Motor neuron (in vitro differentiated cells): Measurements from ENCODE around the gene MPI. TPM values are rescaled to one million over a fixed set of nuclear protein-coding genes. Genes with fewer than 3 reads are reported as not detected.
A peak's percentile ranks its signal among the peaks of the same experiment; 100 is the strongest.

Experiments used
- ATAC-seq, 8 experiments: fragments of 200-7000 bp; cut with Tn5 transposase; replicated peaks in 6 of 8; 2 replicates each; pipeline ENCODE4 v1.8.0; 2021; ENCODE audit warnings: mild to moderate bottlenecking in 8 of 8, moderate library complexity in 8 of 8
- H3K27ac ChIP-seq, 2 donors: fragments of 250-450 bp; sonication (Bioruptor Pico); 2 replicates each; pipeline ENCODE4 v1.9.0; 2021; ENCODE audit warnings: antibody characterized with exemption in 2 of 2, mild to moderate bottlenecking in 2 of 2, moderate library complexity in 1 of 2
- H3K4me1 ChIP-seq, 2 donors: fragments of 250-450 bp; sonication (Bioruptor Pico); replicated peaks in 1 of 2; 2 replicates each; pipeline ENCODE4 v1.6.1; 2021; ENCODE audit warnings: antibody characterized with exemption in 2 of 2, mild to moderate bottlenecking in 2 of 2, moderate library complexity in 1 of 2
- H3K4me3 ChIP-seq, 5 donors: fragments of 250-450 bp; sonication (Bioruptor Pico); 2 replicates each; pipeline ENCODE4 v1.9.0; 2021; ENCODE audit warnings: antibody characterized with exemption in 5 of 5, mild to moderate bottlenecking in 5 of 5, moderate library complexity in 4 of 5
- WGBS, 10 experiments: fragments of 450-650 bp; shearing (Covaris generic); methylation state at CpG; one replicate each; pipeline ENCODE4 v1.0.0; 2022; 5-methylcytosine and 5-hydroxymethylcytosine counted together
- in situ Hi-C, 9 experiments: fragments of 400-800 bp; cut with MboI; loops; one replicate each; pipeline ENCODE4 v1.15.0; 2021; ENCODE audit warnings: low sequenced_read_pairs in 9 of 9, low pct_unique_long_range_greater_than_20kb in 2 of 9; ENCODE audit not compliant: unreplicated experiment in 9 of 9
- total RNA-seq, 8 experiments: library from RNA; unstranded; fragments of 300-600 nt; gene quantifications; 2 replicates each; pipeline versions ENCODE4 v1.2.3 to v1.2.4, GENCODE V29; 2022

MPI gene
- total RNA-seq, 8 experiments from 2014 or later: 43.0 to 70.9 (median 54.5) TPM

DNA sequence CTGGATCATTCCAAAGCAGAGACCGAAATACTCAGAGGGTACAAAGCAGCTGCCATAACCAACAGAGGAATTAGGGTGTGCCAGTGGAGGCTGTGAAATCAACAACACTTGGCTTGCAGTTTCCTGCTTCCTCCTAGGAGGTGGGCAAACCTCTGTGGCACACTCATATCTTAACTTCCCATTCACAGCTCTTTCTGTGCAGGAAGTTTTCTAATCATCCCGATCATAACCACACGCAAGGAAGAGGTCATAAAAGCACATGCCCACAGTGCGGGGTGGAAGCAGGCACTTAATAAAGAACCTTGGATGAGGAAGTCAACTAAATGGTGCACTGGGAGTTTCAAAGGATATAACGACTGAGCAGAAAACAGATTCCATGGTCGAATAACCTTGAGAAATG, 21.8 kb upstream of the MPI start:
- in situ Hi-C loops: no loop called here
- 71 to 100% (median 90%) methylated on average over 2 to 6 of the region's 6 CpGs; no CpG with 5 or more reads in 3 of the 10 experiments for WGBS, 10 experiments
- no peak for ATAC-seq
- no peak overlapping the region for H3K4me3 ChIP-seq
- H3K4me1 ChIP-seq: peaks cover 8 to 10% of the 10 kb centered on the region in 2 donors
- H3K27ac ChIP-seq: no peak overlapping the region

GRCh38 chr15:74869372-74869725, 20.5 kb upstream of the MPI start:
- Histone ChIP-seq H3K27ac (no peak overlapping the region), H3K4me3 (no peak overlapping the region), H3K4me1 (peaks cover 10 to 11% of the 10 kb centered on the region in 2 donors)
- no peak for ATAC-seq
- in situ Hi-C loops: no loop called here

DNA sequence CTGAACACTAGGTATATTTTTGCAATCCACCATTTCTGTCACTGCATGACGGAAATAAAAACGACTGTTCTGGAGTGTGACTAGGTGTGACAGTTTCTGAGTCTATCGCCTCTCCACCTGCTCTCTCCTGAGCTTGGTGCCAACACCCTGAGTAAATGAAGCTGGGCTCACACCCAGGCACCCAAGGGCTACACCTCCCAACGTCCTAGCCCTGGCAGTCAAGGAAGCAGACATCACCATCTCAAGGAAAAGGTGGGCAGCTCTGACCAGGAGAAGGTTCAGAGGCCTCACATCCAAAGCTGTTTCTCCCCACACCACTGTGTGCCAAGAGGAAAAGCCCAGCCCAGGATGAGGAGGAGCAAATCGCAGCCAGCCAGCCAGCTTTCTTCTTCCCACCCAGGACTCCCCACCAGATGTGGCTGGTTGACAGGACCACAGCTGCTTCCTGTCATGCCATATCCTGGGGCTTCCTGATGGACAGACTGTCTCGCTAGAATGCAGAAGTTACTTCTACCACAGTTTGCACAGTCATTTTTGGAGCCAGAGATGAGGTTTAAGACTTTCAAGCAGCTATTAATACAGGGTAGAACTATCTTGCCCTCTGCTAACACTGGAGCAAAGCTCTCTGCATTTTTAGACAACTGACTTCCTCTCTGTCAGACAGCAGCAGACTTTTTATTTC, 20.0 kb upstream of the MPI start:
- Histone ChIP-seq H3K4me1 (peaks cover 10 to 11% of the 10 kb centered on the region in 2 donors), H3K4me3 (no peak overlapping the region), H3K27ac (no peak overlapping the region)
- 0 to 100% (median 65%) methylated on average over 1 to 2 of the region's 6 CpGs; no CpG with 5 or more reads in 2 of the 10 experiments for WGBS, 10 experiments
- in situ Hi-C loops: no loop called here
- peak in 2 of 8 experiments; percentile 5 to 12 for ATAC-seq

DNA sequence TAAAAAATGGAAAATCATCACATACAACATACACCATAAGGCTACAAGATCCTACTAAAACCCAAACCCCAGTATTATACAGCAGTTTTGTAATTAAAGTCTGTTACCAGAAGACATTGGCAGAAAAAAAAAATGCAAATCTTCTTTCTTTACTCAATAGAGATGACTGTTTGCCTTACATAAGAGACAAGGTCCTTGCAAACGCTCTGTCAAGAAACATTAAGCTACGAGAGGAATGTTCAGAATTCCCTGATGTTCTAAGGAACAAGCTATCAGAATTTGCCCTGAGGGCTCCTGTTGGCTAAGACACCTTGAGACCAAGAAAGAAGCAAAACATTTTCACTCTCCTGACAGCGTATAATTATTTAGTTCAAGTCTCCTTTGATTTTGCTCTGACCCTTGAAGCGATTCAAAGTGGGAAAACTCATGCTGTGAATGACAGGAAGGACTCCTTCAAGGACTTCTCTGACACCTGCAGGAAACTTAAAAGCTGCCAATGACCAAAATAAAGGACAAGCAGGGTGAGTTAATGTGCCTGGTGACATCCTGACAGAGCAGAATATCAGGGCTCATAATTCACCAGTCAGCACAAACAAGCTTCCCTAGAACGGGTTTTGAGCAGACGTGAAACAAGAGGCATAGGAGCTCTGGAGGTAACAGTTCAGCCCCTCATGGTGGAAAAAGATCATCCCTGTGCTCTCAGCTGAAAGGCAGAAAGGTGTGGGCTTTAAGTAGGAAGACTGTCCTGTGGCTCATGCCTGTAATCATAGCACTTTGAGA, 19.2 kb upstream of the MPI start:
- H3K4me3 ChIP-seq: no peak overlapping the region
- WGBS, 10 experiments: 46 to 95% (median 68%) methylated on average over 2 to 6 of the region's 6 CpGs; no CpG with 5 or more reads in 2 of the 10 experiments
- H3K27ac ChIP-seq: no peak overlapping the region
- ATAC-seq: no peak
- in situ Hi-C loops: no loop called here
- H3K4me1 ChIP-seq: peaks cover 10 to 11% of the 10 kb centered on the region in 2 donors

DNA sequence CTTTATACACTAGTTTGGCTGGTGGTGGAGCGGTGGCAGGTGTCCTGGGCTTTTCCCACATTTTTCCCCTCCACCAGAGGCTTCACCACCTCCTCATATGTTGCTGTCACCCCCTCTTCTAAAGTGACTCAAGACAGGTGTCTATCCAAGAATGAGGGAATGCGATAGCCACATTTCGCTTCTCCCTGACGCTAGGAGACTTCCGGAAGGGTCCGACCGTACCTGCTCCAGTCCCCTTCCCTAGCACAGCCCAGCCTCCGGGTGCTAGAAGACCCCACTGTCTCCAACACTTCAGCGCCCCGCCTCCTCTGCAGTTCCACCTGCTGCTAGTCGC, 17.2 kb upstream of the MPI start:
- peak overlapping the region; percentile 96 to 97 for H3K27ac ChIP-seq
- in situ Hi-C loops: no loop called here
- WGBS, 10 experiments: 0 to 2% (median 0%) methylated on average over 1 to 9 of the region's 11 CpGs; no CpG with 5 or more reads in 4 of the 10 experiments
- peaks cover 10 to 11% of the 10 kb centered on the region in 2 donors for H3K4me1 ChIP-seq
- ATAC-seq: no peak
- H3K4me3 ChIP-seq: peak overlapping the region; percentile 55 to 90 (median 63)

GRCh38 chr15:74873036-74873755, 16.6 kb upstream of the MPI start, which contains the start of gene SCAMP2:
Gene SCAMP2, minus strand, starts transcription at chr15:74873365. Its CDS starts 110 bp downstream, at chr15:74873255.
- ATAC-seq: peak; percentile 94 to 98 (median 96)
- Histone ChIP-seq H3K4me1 (peaks cover 10 to 11% of the 10 kb centered on the region in 2 donors), H3K4me3 (peak within 1 kb of the TSS; percentile 55 to 90 (median 63)), H3K27ac (peak within 1 kb of the TSS; percentile 96 to 97)
- 0 to 4% (median 0%) methylated on average over 1 to 8 of the region's 52 CpGs; no CpG with 5 or more reads in 6 of the 10 experiments for WGBS, 10 experiments
- in situ Hi-C loops: no loop called here

DNA sequence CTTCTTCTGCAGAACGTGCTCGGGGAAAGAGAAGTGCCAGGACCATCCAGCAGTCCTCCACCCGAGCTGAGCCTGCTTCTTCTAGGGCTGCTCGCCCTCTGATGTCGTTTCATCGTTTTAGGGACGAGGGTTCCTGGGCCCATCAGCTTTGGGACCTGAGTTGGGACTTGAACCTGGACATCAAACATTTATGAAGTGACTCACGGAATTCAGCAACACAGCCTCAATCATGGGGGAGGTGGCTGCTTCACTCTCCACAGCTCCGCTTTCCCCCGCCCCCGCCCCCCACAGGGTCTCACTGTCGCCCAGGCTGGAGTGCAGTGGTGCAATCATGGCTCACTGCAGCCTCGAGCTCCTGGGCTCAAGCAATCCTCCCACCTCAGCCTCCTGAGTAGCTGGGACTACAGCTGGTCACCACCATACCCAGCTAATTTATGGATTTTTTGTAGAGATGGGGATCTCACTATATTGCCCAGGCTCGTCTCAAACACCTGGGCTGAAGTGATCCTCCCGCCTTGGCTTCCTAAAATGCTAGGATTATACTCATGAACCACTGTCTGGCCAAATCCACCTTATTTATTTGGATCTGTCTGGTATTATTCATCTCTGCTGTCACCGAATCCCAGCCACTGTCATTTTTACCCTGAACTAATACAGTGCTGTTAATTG, 16.0 kb upstream of the MPI start:
- H3K4me3 ChIP-seq: peak overlapping the region; percentile 55 to 90 (median 63)
- WGBS, 10 experiments: 0 to 100% (median 100%) methylated on average over 1 to 3 of the region's 16 CpGs; no CpG with 5 or more reads in 2 of the 10 experiments
- ATAC-seq: peak in 5 of 8 experiments; percentile 0 to 13 (median 3)
- peak overlapping the region; percentile 24 to 96 for H3K27ac ChIP-seq
- in situ Hi-C loops: no loop called here
- H3K4me1 ChIP-seq: peaks cover 10 to 11% of the 10 kb centered on the region in 2 donors

DNA sequence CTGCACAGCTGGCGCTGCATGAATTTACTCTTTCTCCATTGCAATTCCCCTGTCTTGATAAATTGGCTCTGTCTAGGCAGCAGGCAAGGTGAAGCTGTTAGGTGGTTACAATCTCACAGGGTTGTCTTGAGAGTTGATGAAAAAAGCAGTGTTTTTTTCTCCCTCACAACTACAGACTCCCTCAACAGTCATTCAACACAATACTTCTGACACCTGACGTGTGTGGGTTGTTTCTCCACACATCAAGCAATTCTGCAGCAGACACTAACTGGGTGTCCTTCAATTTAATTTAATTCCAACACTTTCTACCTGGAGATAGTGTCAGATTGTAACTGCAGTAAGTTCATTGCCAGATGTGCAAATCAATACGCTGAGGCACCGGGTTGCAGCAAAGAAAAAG, 11.6 kb upstream of the MPI start:
- Histone ChIP-seq H3K4me1 (peaks cover 0 to 4% of the 10 kb centered on the region in 2 donors), H3K4me3 (no peak overlapping the region), H3K27ac (no peak overlapping the region)
- 40 to 100% (median 85%) methylated on average over 1 to 3 of the region's 4 CpGs; no CpG with 5 or more reads in 1 of the 10 experiments for WGBS, 10 experiments
- in situ Hi-C loops: no loop called here
- ATAC-seq: no peak

GRCh38 chr15:74882528-74882927, 7.3 kb upstream of the MPI start:
- no peak for ATAC-seq
- WGBS, 10 experiments: 72 to 100% (median 93%) methylated on average over 1 to 6 of the region's 6 CpGs; no CpG with 5 or more reads in 3 of the 10 experiments
- no peak overlapping the region for H3K4me3 ChIP-seq
- H3K27ac ChIP-seq: no peak overlapping the region
- in situ Hi-C loops: no loop called here
- H3K4me1 ChIP-seq: no peaks in the 10 kb centered on the region

DNA sequence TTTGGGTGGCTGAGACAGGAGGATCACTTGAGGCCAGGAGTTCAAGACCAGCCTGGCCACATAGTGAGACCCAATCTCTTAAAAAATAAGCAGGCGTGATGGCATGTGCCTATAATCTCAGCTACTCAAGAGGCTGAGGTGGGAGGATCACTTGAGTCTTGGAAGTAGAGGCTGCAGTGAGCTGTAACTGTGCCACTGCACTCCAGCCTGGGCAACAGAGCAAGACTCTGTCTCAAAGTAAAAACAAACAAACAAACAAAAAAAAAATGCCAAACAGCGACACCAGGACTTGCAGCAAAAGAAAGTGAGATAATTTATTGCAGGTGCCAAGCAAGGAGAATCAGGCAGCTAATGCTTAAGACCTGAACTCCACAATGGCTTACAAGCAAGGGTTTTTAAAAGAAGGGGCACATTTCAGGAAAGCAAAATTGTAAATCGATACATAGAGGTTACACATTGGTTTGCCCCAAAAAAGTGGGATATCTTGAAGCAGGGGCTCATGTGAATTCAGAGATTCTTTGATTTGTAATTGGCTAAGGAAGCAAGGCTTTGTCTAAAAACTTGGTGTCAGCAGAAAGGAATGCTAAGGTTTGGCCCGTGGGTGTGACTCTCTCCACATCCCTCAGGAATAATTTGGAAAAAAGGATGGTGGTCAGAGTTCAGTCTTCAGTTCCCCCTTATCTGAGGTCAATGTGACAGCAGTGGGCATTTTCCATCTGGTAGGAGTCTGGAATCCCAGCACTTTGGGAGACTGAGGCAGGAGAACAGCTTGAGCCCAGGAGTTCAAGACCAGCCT, 5.2 kb upstream of the MPI start:
- in situ Hi-C loops: no loop called here
- no peak overlapping the region for H3K4me3 ChIP-seq
- no peak for ATAC-seq
- H3K4me1 ChIP-seq: peaks cover 3 to 9% of the 10 kb centered on the region in 2 donors
- no peak overlapping the region for H3K27ac ChIP-seq
- WGBS, 10 experiments: 0 to 90% (median 68%) methylated on average over 2 to 4 of the region's 4 CpGs; no CpG with 5 or more reads in 1 of the 10 experiments

DNA sequence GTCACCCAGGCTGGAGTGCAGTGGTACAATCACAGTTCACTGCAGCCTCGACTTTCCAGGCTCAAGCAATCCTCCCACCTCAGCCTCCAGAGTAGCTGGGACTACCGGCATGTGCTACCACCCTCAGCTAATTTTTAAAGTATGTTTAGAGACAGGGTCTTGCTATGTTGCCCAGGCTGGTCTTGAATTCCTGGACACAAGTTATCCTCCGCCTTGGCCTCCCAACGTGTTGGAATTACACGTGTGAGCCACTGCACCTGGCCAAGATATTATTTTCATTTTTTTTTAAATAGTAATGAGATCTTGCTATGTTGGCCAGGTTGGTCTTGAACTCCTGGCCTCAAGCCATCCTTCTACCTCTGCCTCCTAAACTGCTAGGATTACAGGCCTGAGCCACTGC, 4.4 kb upstream of the MPI start:
- Histone ChIP-seq H3K27ac (no peak overlapping the region), H3K4me1 (peaks cover 3 to 9% of the 10 kb centered on the region in 2 donors), H3K4me3 (no peak overlapping the region)
- 78 to 100% (median 93%) methylated on average over 1 to 5 of the region's 5 CpGs; no CpG with 5 or more reads in 1 of the 10 experiments for WGBS, 10 experiments
- ATAC-seq: no peak
- in situ Hi-C loops: no loop called here
